CD14-positive monocyte (primary cell): ENCODE data around the gene PDE1C. TPM values are rescaled to one million over a fixed set of nuclear protein-coding genes. Genes with fewer than 3 reads are reported as not detected.

Experiments
- DNase-seq, 3 donors: peaks; one replicate each; pipeline ENCODE4 v3.0.0-alpha.2; 2011 to 2022
- H2AFZ ChIP-seq: 2 replicates; pipeline ENCODE4 v1.6.0; 2012; ENCODE audit warnings: mild to moderate bottlenecking, low read depth, low read length, inconsistent platforms; ENCODE audit not compliant: insufficient read depth, poor library complexity, severe bottlenecking
- H3K27ac ChIP-seq, 2 donors: 1 replicate in 1 of 2; 2 replicates in 1 of 2; pipeline ENCODE4 v1.5.1; 2012 to 2013; ENCODE audit warnings: low read length in 2 of 2, control low read depth in 1 of 2, inconsistent platforms in 1 of 2, low read depth in 1 of 2, mild to moderate bottlenecking in 1 of 2
- H3K27me3 ChIP-seq, 2 donors: one replicate each; pipeline versions ENCODE4 v1.6.0 to v1.6.1; 2011 to 2013; ENCODE audit warnings: low read length in 2 of 2; ENCODE audit not compliant: control insufficient read depth in 2 of 2, insufficient read depth in 2 of 2
- H3K36me3 ChIP-seq, 2 donors: replicated peaks in 1 of 2; 1 replicate in 1 of 2; 2 replicates in 1 of 2; pipeline versions ENCODE4 v1.5.1 to v1.6.1; 2012 to 2013; ENCODE audit warnings: low read length in 2 of 2, control low read depth in 1 of 2, inconsistent platforms in 1 of 2, mild to moderate bottlenecking in 1 of 2; ENCODE audit not compliant: insufficient read depth in 2 of 2, control insufficient read depth in 1 of 2
- H3K4me1 ChIP-seq, 2 donors: 1 replicate in 1 of 2; 2 replicates in 1 of 2; pipeline versions ENCODE4 v1.5.1 to v1.6.1; 2012 to 2013; ENCODE audit warnings: low read length in 2 of 2, control low read depth in 1 of 2, inconsistent platforms in 1 of 2, mild to moderate bottlenecking in 1 of 2, moderate library complexity in 1 of 2; ENCODE audit not compliant: insufficient read depth in 2 of 2, control insufficient read depth in 1 of 2
- H3K4me2 ChIP-seq: replicated peaks from 2 replicates; pipeline ENCODE3; 2012; ENCODE audit warnings: low read length, moderate library complexity, mild to moderate bottlenecking; ENCODE audit not compliant: poor library complexity, severe bottlenecking; ENCODE audit errors: extremely low read depth
- H3K4me3 ChIP-seq, 3 experiments: fragments of 200-600 bp in 1 of 3; sonication (generic) in 1 of 3; replicated peaks in 1 of 3; 1 replicate in 2 of 3; 2 replicates in 1 of 3; pipeline ENCODE4 v1.5.1; 2011 to 2013; ENCODE audit warnings: low read length in 3 of 3, mild to moderate bottlenecking in 3 of 3, control low read depth in 2 of 3, low read depth in 2 of 3, inconsistent platforms in 1 of 3, moderate library complexity in 1 of 3
- H3K79me2 ChIP-seq: 2 replicates; pipeline ENCODE4 v1.6.0; 2012; ENCODE audit warnings: mild to moderate bottlenecking, control low read depth, inconsistent platforms, low read length, moderate library complexity; ENCODE audit not compliant: insufficient read depth
- H3K9ac ChIP-seq: 2 replicates; pipeline ENCODE4 v1.6.0; 2017; ENCODE audit warnings: low read length, mild to moderate bottlenecking; ENCODE audit not compliant: insufficient read depth, poor library complexity, severe bottlenecking
- H3K9me3 ChIP-seq, 2 donors: replicated peaks in 1 of 2; 1 replicate in 1 of 2; 2 replicates in 1 of 2; pipeline versions ENCODE4 v1.5.1 to v1.6.1; 2012 to 2013; ENCODE audit warnings: low read length in 2 of 2, control low read depth in 1 of 2; ENCODE audit not compliant: control insufficient read depth in 1 of 2, insufficient read depth in 1 of 2
- H4K20me1 ChIP-seq: 2 replicates; pipeline ENCODE4 v1.6.0; 2012; ENCODE audit warnings: mild to moderate bottlenecking, low read length, control low read depth, moderate library complexity; ENCODE audit not compliant: insufficient read depth
- H3K27ac Mint-ChIP-seq, 7 donors: one replicate each; pipeline ENCODE4 v1.8.0; 2020; ENCODE audit warnings: mild to moderate bottlenecking in 7 of 7, mixed read lengths in 7 of 7, moderate library complexity in 6 of 7, inconsistent platforms in 2 of 7
- H3K27me3 Mint-ChIP-seq, 3 donors: one replicate each; pipeline ENCODE4 v1.8.0; 2021 to 2022; ENCODE audit warnings: low read depth in 3 of 3, mild to moderate bottlenecking in 3 of 3, mixed read lengths in 3 of 3, moderate library complexity in 3 of 3, inconsistent platforms in 1 of 3
- H3K36me3 Mint-ChIP-seq, 2 donors: one replicate each; pipeline ENCODE4 v1.8.0; 2020; ENCODE audit warnings: mixed read lengths in 2 of 2, inconsistent platforms in 1 of 2, mild to moderate bottlenecking in 1 of 2
- H3K4me1 Mint-ChIP-seq: one replicate; pipeline ENCODE4 v1.8.0; 2020; ENCODE audit warnings: mild to moderate bottlenecking, mixed read lengths
- H3K4me3 Mint-ChIP-seq, 2 donors: one replicate each; pipeline ENCODE4 v1.8.0; 2020; ENCODE audit warnings: mild to moderate bottlenecking in 2 of 2, mixed read lengths in 2 of 2, moderate library complexity in 1 of 2
- H3K9me3 Mint-ChIP-seq, 7 donors: one replicate each; pipeline ENCODE4 v1.8.0; 2020 to 2022; ENCODE audit warnings: mixed read lengths in 7 of 7, mild to moderate bottlenecking in 6 of 7, moderate library complexity in 6 of 7, inconsistent platforms in 2 of 7
- CTCF ChIP-seq: fragments of 200-600 bp; IDR thresholded peaks from one replicate; pipeline ENCODE4 v1.8.0; 2022; ENCODE audit warnings: antibody characterized with exemption, mild to moderate bottlenecking
- WGBS: methylation state at CpG from one replicate; pipeline ENCODE4 v1.1.5; 2013; ENCODE audit warnings: missing lambda C conversion rate; ENCODE audit not compliant: insufficient coverage; 5-methylcytosine and 5-hydroxymethylcytosine counted together
- intact Hi-C, 2 donors: fragments of 100-400 bp; cut with micrococcal nuclease; formaldehyde crosslinking; loops; one replicate each; pipeline versions ENCODE4 v1.15.0 to v1.15.1; 2023
- polyA plus RNA-seq, 3 donors: library from polyadenylated mRNA; depleted of rRNA in 1 of 3; unstranded in 2 of 3; stranded (reverse) in 1 of 3; fragments of 300-500 nt in 2 of 3; fragments of >200 nt in 1 of 3; fragmentation: Illumina TruSeq in 2 of 3; gene quantifications; 1 replicate in 2 of 3; 2 replicates in 1 of 3; pipeline ENCODE4 v1.2.3, GENCODE V29; 2012 to 2021

The PDE1C gene
- polyA plus RNA-seq, 3 donors, result not detected

GRCh38 chr7:32066441-32066840, 3.8 kb downstream of the PDE1C start:
- no peak overlapping the region for H3K4me3 ChIP-seq
- H3K9ac ChIP-seq, result no peak overlapping the region
- no peak for TF ChIP-seq CTCF
- Mint-ChIP-seq H3K4me3 (no peak overlapping the region), H3K27ac (no peak overlapping the region), H3K4me1 (no peaks in the 10 kb centered on the region), H3K36me3 (no peaks in the 10 kb centered on the region), H3K9me3 (peaks cover 0 to 13% (median 2%) of the 10 kb centered on the region in 7 donors), H3K27me3 (peaks cover 23 to 34% (median 28%) of the 10 kb centered on the region in 3 donors)
- no peak overlapping the region for H2AFZ ChIP-seq
- no peak overlapping the region for H3K27ac ChIP-seq
- H3K9me3 ChIP-seq, result peaks cover 0 to 9% of the 10 kb centered on the region in 2 donors
- no peaks in the 10 kb centered on the region for H3K4me1 ChIP-seq
- H3K4me2 ChIP-seq, result no peak overlapping the region
- intact Hi-C loops, result loop anchor here in 1 of 2 donors (10.0 kb wide), 1 partner anchor 322 kb away; no protein-coding TSS in a partner anchor
- H4K20me1 ChIP-seq, result no peaks in the 10 kb centered on the region
- peaks cover 28 to 39% of the 10 kb centered on the region in 2 donors for H3K27me3 ChIP-seq
- H3K36me3 ChIP-seq, result no peaks in the 10 kb centered on the region
- H3K79me2 ChIP-seq, result no peaks in the 10 kb centered on the region
- 85% methylated on average over 2 of the region's 2 CpGs for WGBS
- DNase-seq, result no peak

GRCh38 chr7:32063614-32064013, 6.6 kb downstream of the PDE1C start:
- Histone ChIP-seq H3K4me3 (no peak overlapping the region), H3K79me2 (no peaks in the 10 kb centered on the region), H3K27ac (no peak overlapping the region), H3K4me2 (no peak overlapping the region), H3K27me3 (peaks cover 6 to 11% of the 10 kb centered on the region in 2 donors), H3K9me3 (no peaks in the 10 kb centered on the region), H2AFZ (no peak overlapping the region), H3K4me1 (no peaks in the 10 kb centered on the region), H3K36me3 (no peaks in the 10 kb centered on the region), H4K20me1 (no peaks in the 10 kb centered on the region), H3K9ac (no peak overlapping the region)
- H3K4me1 Mint-ChIP-seq, result no peaks in the 10 kb centered on the region
- no CpG with 5 or more reads among the region's 5 CpGs for WGBS
- no peak for DNase-seq
- H3K27ac Mint-ChIP-seq, result no peak overlapping the region
- H3K36me3 Mint-ChIP-seq, result no peaks in the 10 kb centered on the region
- TF ChIP-seq CTCF, result no peak
- intact Hi-C loops, result loop anchor here (5.0 to 10.0 kb wide), 2 partner anchors 316 to 319 kb away; no protein-coding TSS in a partner anchor
- H3K4me3 Mint-ChIP-seq, result no peak overlapping the region
- H3K9me3 Mint-ChIP-seq, result peaks cover 0 to 2% (median 0%) of the 10 kb centered on the region in 7 donors
- peaks cover 2 to 9% (median 7%) of the 10 kb centered on the region in 3 donors for H3K27me3 Mint-ChIP-seq
